ENCODE data around the gene BBOX1.

BBOX1 gene

DNA sequence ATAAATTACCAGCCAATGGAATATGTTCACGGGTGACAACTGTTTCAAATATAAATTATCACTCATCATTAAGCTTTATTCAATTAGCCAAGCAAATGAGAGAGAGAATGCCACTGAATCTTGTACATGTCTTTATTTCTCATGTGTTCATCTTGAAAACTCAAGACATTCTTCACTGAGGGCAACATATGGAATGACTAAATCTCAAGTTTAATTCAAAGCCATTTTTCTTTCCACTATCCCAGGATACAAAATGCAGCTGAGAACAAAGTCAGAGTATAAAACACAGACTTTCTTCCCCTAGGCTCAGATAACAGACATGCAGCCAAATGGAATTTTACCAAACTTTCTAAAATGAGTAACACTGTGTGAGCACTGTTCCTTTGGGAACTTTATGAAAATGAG is 12.1 kb upstream of the BBOX1 start:
- no peak overlapping the region for H3K27ac ChIP-seq
- TF ChIP-seq, protein P1, sequence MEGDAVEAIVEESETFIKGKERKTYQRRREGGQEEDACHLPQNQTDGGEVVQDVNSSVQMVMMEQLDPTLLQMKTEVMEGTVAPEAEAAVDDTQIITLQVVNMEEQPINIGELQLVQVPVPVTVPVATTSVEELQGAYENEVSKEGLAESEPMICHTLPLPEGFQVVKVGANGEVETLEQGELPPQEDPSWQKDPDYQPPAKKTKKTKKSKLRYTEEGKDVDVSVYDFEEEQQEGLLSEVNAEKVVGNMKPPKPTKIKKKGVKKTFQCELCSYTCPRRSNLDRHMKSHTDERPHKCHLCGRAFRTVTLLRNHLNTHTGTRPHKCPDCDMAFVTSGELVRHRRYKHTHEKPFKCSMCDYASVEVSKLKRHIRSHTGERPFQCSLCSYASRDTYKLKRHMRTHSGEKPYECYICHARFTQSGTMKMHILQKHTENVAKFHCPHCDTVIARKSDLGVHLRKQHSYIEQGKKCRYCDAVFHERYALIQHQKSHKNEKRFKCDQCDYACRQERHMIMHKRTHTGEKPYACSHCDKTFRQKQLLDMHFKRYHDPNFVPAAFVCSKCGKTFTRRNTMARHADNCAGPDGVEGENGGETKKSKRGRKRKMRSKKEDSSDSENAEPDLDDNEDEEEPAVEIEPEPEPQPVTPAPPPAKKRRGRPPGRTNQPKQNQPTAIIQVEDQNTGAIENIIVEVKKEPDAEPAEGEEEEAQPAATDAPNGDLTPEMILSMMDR (IDR thresholded peaks at IDR 0.05) = no peak
- no peak for TF ChIP-seq ZFX (IDR thresholded peaks at IDR 0.05; ENCODE audit: borderline replicate concordance)

DNA sequence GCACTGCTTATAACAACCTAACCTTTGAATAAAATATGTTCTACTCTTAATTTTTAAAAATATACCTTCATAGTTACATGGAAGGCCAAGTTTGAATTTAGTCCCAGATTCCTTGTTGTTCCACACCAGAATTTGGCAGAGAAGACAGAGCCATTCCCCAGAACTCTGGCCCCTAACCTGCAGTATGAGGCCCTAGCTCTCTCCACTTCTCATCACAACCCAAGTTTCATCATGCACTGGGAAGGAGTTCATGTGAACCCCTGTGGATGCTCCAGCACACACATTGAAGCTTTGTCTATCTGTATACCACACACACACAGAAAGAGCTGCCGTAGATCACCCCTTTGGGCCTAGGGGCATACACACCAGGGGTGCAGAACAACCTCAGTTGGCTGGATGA is 10.6 kb upstream of the BBOX1 start:
- TF ChIP-seq, protein P1 (IDR thresholded peaks at IDR 0.05) = no peak
- TF ChIP-seq ZFX (IDR thresholded peaks at IDR 0.05; ENCODE audit: borderline replicate concordance) = no peak
- no peak overlapping the region for H3K27ac ChIP-seq

DNA sequence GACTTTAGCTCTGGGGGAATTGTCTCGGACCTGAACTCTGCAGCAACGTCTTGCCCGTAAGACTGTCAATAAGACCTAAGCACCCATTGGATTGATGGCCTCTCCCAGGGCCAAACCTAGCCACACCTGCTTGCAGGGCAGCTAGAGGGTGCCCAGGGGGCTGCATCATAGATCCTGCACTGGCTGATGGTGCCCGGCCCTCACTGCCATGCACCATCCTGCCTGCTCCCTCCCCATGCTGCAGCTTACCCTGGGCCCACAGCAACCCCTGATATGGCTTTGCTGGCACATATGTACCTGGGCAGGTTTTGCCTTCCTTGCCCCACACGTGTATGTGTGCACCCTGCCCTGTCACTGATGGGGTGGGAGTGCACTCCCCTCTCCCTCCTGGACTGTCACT is 8.9 kb upstream of the BBOX1 start:
- no peak overlapping the region for H3K27ac ChIP-seq
- TF ChIP-seq ZFX (IDR thresholded peaks at IDR 0.05; ENCODE audit: borderline replicate concordance) = no peak
- TF ChIP-seq, protein P1 (IDR thresholded peaks at IDR 0.05) = no peak

DNA sequence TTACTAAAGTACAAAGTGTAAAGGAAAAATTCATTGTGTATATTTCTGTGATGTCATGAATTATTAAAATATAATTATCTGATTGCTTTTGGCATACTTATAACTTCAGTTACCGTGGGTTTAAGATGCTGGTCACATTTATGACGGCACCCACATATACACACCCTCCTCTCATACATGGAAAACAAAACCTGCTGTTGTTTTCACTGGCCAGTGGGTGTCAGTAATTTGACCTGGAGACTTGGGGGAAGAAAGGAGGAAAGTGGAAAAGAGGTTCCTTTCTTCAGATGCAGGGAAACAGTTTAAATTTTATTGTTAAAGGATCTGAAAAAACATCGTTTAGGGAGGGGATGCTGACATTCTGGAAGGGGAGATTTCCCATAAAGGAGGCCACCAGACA is 742 bp upstream of the BBOX1 start:
- TF ChIP-seq ZFX (IDR thresholded peaks at IDR 0.05; ENCODE audit: borderline replicate concordance) = no peak
- TF ChIP-seq, protein P1 (IDR thresholded peaks at IDR 0.05) = 0 out of 2 replicates have a peak, but pooled peaks have one; percentile 3
- no peak overlapping the region for H3K27ac ChIP-seq

DNA sequence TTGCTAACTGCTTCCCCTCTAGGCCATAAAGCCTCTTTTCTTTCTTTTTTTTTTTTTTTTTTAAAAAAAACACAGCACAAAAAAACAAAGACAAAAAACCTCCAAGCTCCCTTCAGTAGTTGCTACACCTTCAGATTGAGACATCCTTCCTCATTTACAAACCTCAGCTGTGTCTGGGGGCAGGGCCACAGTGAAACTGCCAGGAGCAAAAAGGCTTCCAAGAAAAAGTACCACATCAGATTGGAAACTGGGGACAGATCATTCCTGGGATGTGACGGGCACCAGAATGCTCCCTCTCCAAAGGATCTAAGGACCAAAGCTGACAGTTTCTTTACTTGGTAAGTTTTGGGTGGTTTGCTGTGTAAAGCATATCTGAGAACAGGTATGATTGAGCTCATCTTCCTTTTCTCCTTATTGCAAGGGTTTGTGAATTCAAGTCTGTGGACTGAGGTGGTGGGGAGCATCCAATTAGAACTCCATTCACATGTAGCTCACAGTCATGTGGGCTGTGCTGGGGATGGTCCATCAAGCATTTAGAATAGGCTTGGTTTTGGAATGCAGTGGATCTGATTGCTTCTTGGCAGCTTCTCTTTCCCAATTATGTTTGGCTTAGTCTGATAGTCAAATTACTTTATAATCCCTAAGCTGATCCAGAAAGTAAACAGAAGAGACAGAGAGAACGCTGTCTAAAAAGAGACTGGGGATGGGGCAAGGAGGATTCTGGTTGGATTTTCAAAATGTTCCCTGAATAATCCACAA is 705 bp downstream of the BBOX1 start:
- no peak for TF ChIP-seq ZFX (IDR thresholded peaks at IDR 0.05; ENCODE audit: borderline replicate concordance)
- no peak overlapping the region for H3K27ac ChIP-seq

DNA sequence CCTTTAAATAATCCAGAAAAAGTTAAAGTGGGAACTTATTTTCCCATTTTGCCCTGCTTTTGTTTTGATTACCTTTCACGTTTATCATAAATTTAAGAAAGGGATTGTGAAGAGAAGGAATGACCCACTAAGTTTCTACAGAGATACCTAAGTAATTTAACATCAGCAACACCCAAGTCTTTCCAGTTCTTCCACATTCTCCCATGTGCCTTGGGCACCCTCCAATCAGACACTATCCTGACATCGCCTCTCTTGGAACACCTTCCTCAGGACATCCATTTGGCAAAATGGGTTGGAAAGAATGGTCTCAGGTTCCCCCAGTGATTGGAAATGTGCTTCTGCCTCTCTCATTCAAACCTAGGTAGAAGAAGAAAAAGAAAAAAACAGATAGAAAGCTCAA is 6.3 kb downstream of the BBOX1 start:
- H3K27ac ChIP-seq = no peak overlapping the region
- TF ChIP-seq, protein P1 (IDR thresholded peaks at IDR 0.05) = no peak
- no peak for TF ChIP-seq ZFX (IDR thresholded peaks at IDR 0.05; ENCODE audit: borderline replicate concordance)

DNA sequence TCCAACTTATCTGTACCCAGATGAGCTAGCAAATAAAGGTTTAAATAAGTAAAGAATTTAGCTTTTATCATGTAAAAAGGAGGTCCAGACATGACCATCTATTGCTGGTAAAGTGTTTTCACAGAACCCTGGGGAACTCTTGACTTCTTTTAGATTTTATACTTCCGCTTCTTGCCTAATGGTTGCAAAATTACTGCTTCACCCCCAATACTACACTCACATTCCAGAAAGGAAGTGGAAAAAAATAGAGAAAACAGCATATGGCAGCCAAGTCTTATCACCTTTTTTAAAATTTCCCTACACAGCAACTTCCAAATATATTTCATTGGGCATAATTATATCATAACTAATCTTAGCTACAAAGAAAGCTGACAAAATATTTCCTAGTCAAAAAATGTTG is 12.1 kb downstream of the BBOX1 start:
- no peak overlapping the region for H3K27ac ChIP-seq
- TF ChIP-seq ZFX (IDR thresholded peaks at IDR 0.05; ENCODE audit: borderline replicate concordance) = no peak
- TF ChIP-seq, protein P1 (IDR thresholded peaks at IDR 0.05) = no peak
